Hematopoietic multipotent progenitor cell treated with erythropoietin and hydrocortisone succinate and interleukin-3 and kit ligand, for 15 days (in vitro differentiated cells): ENCODE data around the gene PHC3.
A peak's percentile ranks its signal among the peaks of the same experiment; 100 is the strongest.

ENCODE experiments used
- DNase-seq: peaks from one replicate; pipeline ENCODE4 v3.0.0-alpha.2; 2015; ENCODE audit warnings: low spot score

PHC3 gene

GRCh38 chr3:170078620-170079281 lies 102.8 kb downstream of the PHC3 start:
- no peak for DNase-seq

- no peak for DNase-seq
These were observed 104.2 kb downstream of the PHC3 start for GRCh38 chr3:170077361-170077760.

GRCh38 chr3:170076715-170077238 lies 104.8 kb downstream of the PHC3 start:
- DNase-seq = no peak

- no peak for DNase-seq
These were observed 106.0 kb downstream of the PHC3 start for GRCh38 chr3:170075441-170076091.

DNA sequence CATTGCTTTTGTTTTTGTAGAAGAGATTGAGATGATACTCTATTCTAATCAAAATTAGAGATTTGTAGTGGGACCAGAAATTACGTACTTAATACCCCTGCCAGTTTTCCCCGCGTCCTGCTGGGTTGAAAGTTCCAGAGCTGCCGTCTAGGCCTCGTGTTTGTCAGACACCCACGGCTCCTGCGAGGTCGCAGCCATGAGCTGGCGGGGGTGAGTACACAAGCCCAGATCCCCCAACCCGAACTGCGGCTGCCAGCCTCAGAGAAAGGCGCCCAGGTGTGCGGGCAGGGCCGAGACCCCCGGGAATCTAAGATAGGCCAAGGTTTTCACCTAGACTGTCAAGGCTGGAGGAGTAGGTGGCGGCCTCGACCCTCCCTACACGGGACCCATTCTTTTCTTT lies 117.4 kb downstream of the PHC3 start:
- no peak for DNase-seq

GRCh38 chr3:170063691-170064090 lies 117.8 kb downstream of the PHC3 start:
- no peak for DNase-seq

DNA sequence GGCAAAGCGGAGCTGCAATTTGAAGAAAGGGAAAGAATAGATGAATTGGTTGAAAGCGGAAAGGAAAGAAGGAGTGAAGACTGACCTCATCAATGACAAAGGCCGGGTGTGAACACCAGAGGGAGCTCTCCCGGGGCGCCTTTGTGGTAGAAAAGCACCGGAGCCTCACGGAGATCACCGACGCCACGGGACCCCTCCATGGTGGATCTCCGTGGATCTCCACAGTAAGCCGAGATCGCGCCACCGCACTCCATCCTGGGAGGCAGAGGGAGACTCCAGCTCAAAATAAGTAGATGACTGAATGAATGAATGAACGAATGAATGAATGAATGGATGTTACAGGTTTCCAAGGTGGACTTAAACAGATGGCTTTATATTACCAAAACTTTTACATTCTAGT lies 118.8 kb downstream of the PHC3 start:
- DNase-seq = no peak

GRCh38 chr3:170062068-170062467 lies 119.5 kb downstream of the PHC3 start:
- DNase-seq = no peak

DNA sequence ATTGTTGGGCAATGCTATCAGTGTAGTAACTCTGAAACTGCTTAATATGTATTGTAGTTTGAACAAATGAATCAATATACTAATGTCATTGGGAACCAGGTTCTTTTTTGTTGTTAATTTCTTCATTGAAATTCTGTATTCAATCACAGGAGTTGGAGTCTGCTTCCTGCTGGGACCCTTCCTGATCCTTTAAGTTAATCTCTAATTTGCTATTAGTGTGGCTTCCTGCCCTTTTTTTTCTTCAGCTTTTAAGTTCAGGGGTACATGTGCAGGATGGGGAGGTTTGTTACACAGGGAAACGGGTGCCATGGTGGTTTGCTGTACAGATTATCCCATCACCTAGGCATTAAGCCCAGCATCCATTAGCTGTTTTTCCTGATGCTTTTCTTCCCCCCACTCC lies 122.1 kb downstream of the PHC3 start:
- DNase-seq = no peak

DNA sequence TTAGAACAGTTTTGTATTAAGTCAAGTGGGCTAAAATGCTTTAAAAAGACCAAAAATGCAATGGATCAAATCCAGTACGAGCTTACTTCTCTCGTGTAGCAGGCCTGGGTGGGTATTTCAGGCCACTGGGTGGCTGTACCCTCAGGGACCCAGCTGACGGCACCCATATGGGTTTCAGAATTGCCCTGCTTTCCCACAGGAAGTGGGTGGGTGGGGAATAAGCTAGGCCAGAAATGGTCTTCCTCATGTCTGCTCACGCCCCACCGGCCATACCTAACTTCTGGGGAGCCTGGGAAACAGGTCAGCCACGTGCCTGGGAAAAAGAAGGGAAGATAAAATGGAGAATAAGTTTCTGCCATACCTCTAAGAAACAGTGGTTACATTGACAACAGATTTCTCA lies 123.4 kb downstream of the PHC3 start:
- no peak for DNase-seq

DNA sequence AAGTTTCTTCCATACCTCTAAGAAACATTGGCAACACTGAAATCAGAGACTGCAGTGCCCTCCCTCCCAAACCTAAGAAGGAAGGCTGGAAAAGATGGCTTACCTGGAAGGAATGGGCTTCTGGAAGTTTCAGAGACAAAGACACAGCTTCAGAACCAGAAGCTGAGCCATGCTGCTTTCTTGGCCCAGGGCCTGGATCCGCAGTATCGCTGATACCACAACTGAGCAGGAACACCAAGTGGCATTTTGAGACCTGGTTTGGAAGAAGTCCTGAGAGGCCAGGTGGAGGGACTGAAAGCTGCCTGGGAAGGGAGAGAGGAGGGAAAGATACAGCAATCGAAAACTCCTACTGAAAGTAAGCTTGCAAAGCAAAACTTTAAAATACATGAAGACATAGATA lies 124.0 kb downstream of the PHC3 start:
- no peak for DNase-seq

- no peak for DNase-seq
These were observed 124.7 kb downstream of the PHC3 start for GRCh38 chr3:170056710-170057454.

GRCh38 chr3:170055209-170055608 lies 126.3 kb downstream of the PHC3 start:
- DNase-seq = no peak

- DNase-seq = peak; percentile 12
These were observed 127.3 kb downstream of the PHC3 start for GRCh38 chr3:170054204-170054603.

DNA sequence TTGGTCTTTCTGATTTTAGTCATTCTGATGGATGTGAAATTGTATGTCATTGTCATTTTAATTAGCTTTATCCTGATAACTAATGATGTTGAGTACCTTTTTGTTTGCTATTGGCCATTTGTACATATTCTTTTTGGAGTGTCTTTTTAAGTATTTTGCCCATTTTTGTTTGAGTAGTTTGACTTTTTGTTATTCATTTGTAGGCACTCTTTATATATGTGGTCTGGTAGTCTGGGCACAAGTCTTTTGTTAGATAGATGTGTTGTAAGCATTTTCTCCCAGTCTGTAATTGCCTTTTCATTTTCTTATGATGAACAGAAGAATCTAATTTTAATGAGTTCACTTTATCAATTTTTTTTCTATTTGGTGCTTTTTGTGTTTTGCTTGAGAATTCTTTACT lies 129.1 kb downstream of the PHC3 start:
- no peak for DNase-seq

GRCh38 chr3:170050753-170051152 lies 130.8 kb downstream of the PHC3 start:
- DNase-seq = no peak

DNA sequence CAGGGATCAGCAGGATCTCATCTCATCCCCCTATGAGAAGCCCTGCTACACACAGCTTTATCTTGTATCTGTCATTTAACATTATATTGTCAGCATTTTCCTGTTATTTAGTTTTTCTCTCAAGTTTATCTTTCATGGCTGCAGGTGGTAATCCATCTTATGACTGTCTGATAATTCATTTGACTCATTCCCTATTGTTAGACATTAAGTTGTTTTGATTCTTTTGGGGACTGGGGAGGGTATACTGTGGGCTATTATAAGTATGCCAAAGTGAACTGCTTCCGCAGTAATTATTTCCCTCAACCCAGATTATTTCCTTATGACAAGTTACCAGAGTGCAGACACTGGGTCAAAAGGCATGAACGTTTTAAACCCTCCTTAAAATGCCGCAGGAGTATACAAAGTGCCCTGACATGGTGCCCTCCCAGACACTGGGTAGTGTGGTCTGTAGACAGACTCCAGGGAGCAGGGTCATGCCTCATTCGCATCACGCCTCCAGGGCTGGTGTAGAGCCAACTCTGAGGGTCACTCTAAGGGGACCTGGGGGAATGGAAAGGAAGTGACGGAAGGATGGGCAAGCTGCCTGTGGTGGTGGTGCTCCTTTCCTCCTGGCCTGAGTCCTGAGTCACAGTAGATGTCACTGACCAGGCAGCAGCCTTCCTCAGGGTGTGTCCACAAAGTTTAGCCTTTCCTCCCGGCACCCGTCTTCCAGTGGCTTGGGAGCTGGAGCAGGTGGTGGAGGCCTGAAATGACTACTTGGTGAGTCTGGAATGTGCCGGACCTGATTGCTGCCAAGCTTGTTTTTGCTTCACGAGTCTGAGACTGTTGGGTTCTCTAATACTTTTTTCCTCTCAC lies 132.2 kb downstream of the PHC3 start:
- DNase-seq = no peak

GRCh38 chr3:170047133-170047404 lies 134.5 kb downstream of the PHC3 start:
- no peak for DNase-seq

- no peak for DNase-seq
These were observed 135.0 kb downstream of the PHC3 start for GRCh38 chr3:170046269-170047132.

DNA sequence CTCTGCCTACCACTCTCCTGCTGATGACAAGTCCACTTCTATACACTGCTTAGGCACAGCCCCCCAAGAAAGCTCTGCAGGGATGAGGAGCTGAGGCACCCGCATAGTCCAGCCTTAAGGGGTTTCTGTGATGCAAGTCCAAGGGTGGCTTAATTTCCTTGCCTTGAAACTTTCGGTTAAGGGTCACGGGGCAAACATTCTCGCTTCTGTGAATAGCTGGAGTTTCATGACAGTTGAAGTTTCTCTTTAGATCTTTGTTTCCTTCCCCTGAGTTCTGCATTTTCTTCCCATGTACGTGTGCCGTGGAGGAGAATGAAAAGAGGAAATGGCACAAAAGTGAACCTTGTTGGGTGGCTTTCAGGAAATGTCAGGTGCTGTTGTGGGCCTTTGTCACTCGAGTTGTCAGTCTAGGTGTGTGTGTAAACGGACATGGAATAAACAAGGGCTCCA lies 136.7 kb downstream of the PHC3 start:
- DNase-seq = no peak

- DNase-seq = no peak
These were observed 137.3 kb downstream of the PHC3 start for GRCh38 chr3:170044271-170044670.
